Stimulated activated CD4-positive, alpha-beta T cell treated with anti-CD3 and anti-CD28 coated beads, Interleukin-12 subunit alpha, Interleukin-12 subunit beta, amount 100 ng/mL, for 48 hours (primary cell): ENCODE data around the gene FAM171A2.
A peak's percentile ranks its signal among the peaks of the same experiment; 100 is the strongest.

Experiments
- DNase-seq, 3 donors: peaks; one replicate each; pipeline ENCODE4 v3.0.0-alpha.2; 2020; ENCODE audit warnings: low read depth in 2 of 3, low spot score in 1 of 3

Gene FAM171A2

GRCh38 chr17:44308320-44308818 lies 55.3 kb downstream of the FAM171A2 start, which contains the start of gene RUNDC3A:
Gene RUNDC3A (plus strand): TSS chr17:44308601. CDS start chr17:44308833, 232 bp downstream.
- DNase-seq: peak; percentile 66 to 78 (median 76)

GRCh38 chr17:44307387-44308186 lies 56.1 kb downstream of the FAM171A2 start:
- no peak for DNase-seq

- DNase-seq: no peak
These were observed 59.0 kb downstream of the FAM171A2 start for GRCh38 chr17:44304651-44305050.
